HG03095 (cell line): ENCODE data around the gene CYP2A7.
"Not testable (repeated sequence)": the region's sequence is repeated elsewhere in the genome, so short reads cannot be mapped to it uniquely, and the experiment has no call there.

Experiments used
- ATAC-seq: cut with Tn5 transposase; IDR thresholded peaks from one replicate; pipeline ENCODE4 v1.9.1; 2021; ENCODE audit warnings: moderate library complexity; ENCODE audit not compliant: unreplicated experiment

CYP2A7 gene

GRCh38 chr19:40899964-40900363 lies 17.9 kb upstream of the CYP2A7 start:
- ATAC-seq: not testable (repeated sequence)

- not testable (repeated sequence) for ATAC-seq
Measured at GRCh38 chr19:40896843-40897789, 15.1 kb upstream of the CYP2A7 start.

GRCh38 chr19:40896418-40896796 lies 14.4 kb upstream of the CYP2A7 start:
- no peak for ATAC-seq

- no peak for ATAC-seq
Measured at GRCh38 chr19:40893112-40893511, 11.1 kb upstream of the CYP2A7 start.

GRCh38 chr19:40889366-40889765 lies 7.3 kb upstream of the CYP2A7 start:
- ATAC-seq: no peak

GRCh38 chr19:40888191-40888590 lies 6.2 kb upstream of the CYP2A7 start:
- no peak for ATAC-seq

GRCh38 chr19:40884187-40884931 lies 2.3 kb upstream of the CYP2A7 start:
- not testable (repeated sequence) for ATAC-seq

- not testable (repeated sequence) for ATAC-seq
Measured at GRCh38 chr19:40879349-40879748, 2.7 kb downstream of the CYP2A7 start.

- not testable (repeated sequence) for ATAC-seq
Measured at GRCh38 chr19:40875526-40875951, 6.5 kb downstream of the CYP2A7 start.

GRCh38 chr19:40874874-40875273 lies 7.2 kb downstream of the CYP2A7 start:
- not testable (repeated sequence) for ATAC-seq

GRCh38 chr19:40873873-40874272 lies 8.2 kb downstream of the CYP2A7 start:
- not testable (repeated sequence) for ATAC-seq

GRCh38 chr19:40872209-40872608 lies 9.8 kb downstream of the CYP2A7 start:
- ATAC-seq: no peak

- ATAC-seq: no peak
Measured at GRCh38 chr19:40867701-40868100, 14.3 kb downstream of the CYP2A7 start.

GRCh38 chr19:40864739-40865496 lies 17.1 kb downstream of the CYP2A7 start:
- not testable (repeated sequence) for ATAC-seq

- ATAC-seq: no peak
Measured at GRCh38 chr19:40862785-40863184, 19.2 kb downstream of the CYP2A7 start.

- no peak for ATAC-seq
Measured at GRCh38 chr19:40862333-40862732, 19.7 kb downstream of the CYP2A7 start.

- ATAC-seq: no peak
Measured at GRCh38 chr19:40858109-40858508, 23.9 kb downstream of the CYP2A7 start.

- not testable (repeated sequence) for ATAC-seq
Measured at GRCh38 chr19:40852467-40853152, 29.4 kb downstream of the CYP2A7 start.

- not testable (repeated sequence) for ATAC-seq
Measured at GRCh38 chr19:40850277-40850676, 31.8 kb downstream of the CYP2A7 start, which contains the start of gene CYP2A6. Gene CYP2A6 (minus strand): TSS chr19:40850447. CDS start chr19:40850426, 21 bp downstream.

GRCh38 chr19:40846722-40847121 lies 35.3 kb downstream of the CYP2A7 start:
- not testable (repeated sequence) for ATAC-seq
